Trophoblast cell (in vitro differentiated cells and primary cell): Measurements from ENCODE around the gene RPUSD2.

Experiments used
- DNase-seq, 2 donors: peaks; one replicate each; pipeline ENCODE4 v3.0.0-alpha.2; 2016
- H2AFZ ChIP-seq: 2 replicates; pipeline ENCODE4 v1.6.1; 2013; ENCODE audit warnings: low read length, moderate library complexity, mild to moderate bottlenecking; ENCODE audit not compliant: insufficient read depth, poor library complexity
- H2AK5ac ChIP-seq: 2 replicates; pipeline ENCODE4 v1.6.1; 2013; ENCODE audit warnings: mild to moderate bottlenecking, low read length
- H2BK120ac ChIP-seq: 2 replicates; pipeline ENCODE4 v1.6.1; 2013; ENCODE audit warnings: low read length, mild to moderate bottlenecking, moderate library complexity; ENCODE audit not compliant: insufficient read depth, poor library complexity
- H2BK12ac ChIP-seq: 2 replicates; pipeline ENCODE4 v1.6.1; 2013; ENCODE audit warnings: mild to moderate bottlenecking, low read length, moderate library complexity
- H2BK5ac ChIP-seq: 2 replicates; pipeline ENCODE4 v1.6.1; 2013; ENCODE audit warnings: low read length, low read depth, moderate library complexity, mild to moderate bottlenecking; ENCODE audit not compliant: poor library complexity
- H3K14ac ChIP-seq: 2 replicates; pipeline ENCODE4 v1.6.1; 2013; ENCODE audit warnings: mild to moderate bottlenecking, low read length
- H3K18ac ChIP-seq: 2 replicates; pipeline ENCODE4 v1.6.1; 2013; ENCODE audit warnings: mild to moderate bottlenecking, low read length
- H3K23ac ChIP-seq: 2 replicates; pipeline ENCODE4 v1.6.1; 2013; ENCODE audit warnings: low read length
- H3K27ac ChIP-seq: 2 replicates; pipeline ENCODE4 v1.5.1; 2013; ENCODE audit warnings: low read depth, mild to moderate bottlenecking, inconsistent platforms, low read length, moderate library complexity
- H3K27me3 ChIP-seq: 2 replicates; pipeline ENCODE4 v1.6.1; 2013; ENCODE audit warnings: inconsistent platforms, mild to moderate bottlenecking, low read length, moderate library complexity; ENCODE audit not compliant: insufficient read depth
- H3K36me3 ChIP-seq, 2 experiments: 1 replicate in 1 of 2; 2 replicates in 1 of 2; pipeline ENCODE4 v1.6.1; 2013; ENCODE audit warnings: low read length in 2 of 2, mild to moderate bottlenecking in 2 of 2, moderate library complexity in 1 of 2; ENCODE audit not compliant: insufficient read depth in 2 of 2, control insufficient read depth in 1 of 2
- H3K4ac ChIP-seq: 2 replicates; pipeline ENCODE4 v1.6.1; 2013; ENCODE audit warnings: low read depth, mild to moderate bottlenecking, low read length, moderate library complexity
- H3K4me1 ChIP-seq, 2 experiments: 1 replicate in 1 of 2; 2 replicates in 1 of 2; pipeline ENCODE4 v1.6.1; 2013; ENCODE audit warnings: low read length in 2 of 2, mild to moderate bottlenecking in 2 of 2, moderate library complexity in 1 of 2; ENCODE audit not compliant: insufficient read depth in 2 of 2, control insufficient read depth in 1 of 2
- H3K4me2 ChIP-seq: 2 replicates; pipeline ENCODE4 v1.6.1; 2013; ENCODE audit warnings: inconsistent platforms, mild to moderate bottlenecking, low read length, moderate library complexity
- H3K4me3 ChIP-seq: 2 replicates; pipeline ENCODE4 v1.5.1; 2013; ENCODE audit warnings: mild to moderate bottlenecking, low read depth, low read length, inconsistent platforms
- H3K79me1 ChIP-seq: one replicate; pipeline ENCODE4 v1.6.1; 2013; ENCODE audit warnings: low read length
- H3K79me2 ChIP-seq: 2 replicates; pipeline ENCODE4 v1.6.1; 2013; ENCODE audit warnings: low read length, mild to moderate bottlenecking; ENCODE audit not compliant: control insufficient read depth, insufficient read depth, poor library complexity
- H3K9ac ChIP-seq: 2 replicates; pipeline ENCODE4 v1.6.1; 2013; ENCODE audit warnings: mild to moderate bottlenecking, low read length
- H3K9me3 ChIP-seq: 2 replicates; pipeline ENCODE4 v1.6.1; 2013; ENCODE audit warnings: low read depth, mild to moderate bottlenecking, control low read depth, inconsistent platforms, low read length; ENCODE audit not compliant: insufficient read depth
- H4K12ac ChIP-seq: 2 replicates; pipeline ENCODE4 v1.6.1; 2013; ENCODE audit warnings: low read depth, mild to moderate bottlenecking, low read length, moderate library complexity
- H4K8ac ChIP-seq: 2 replicates; pipeline ENCODE4 v1.6.1; 2013; ENCODE audit warnings: low read depth, mild to moderate bottlenecking, low read length, moderate library complexity
- H4K91ac ChIP-seq: one replicate; pipeline ENCODE4 v1.6.1; 2013; ENCODE audit warnings: low read depth, mild to moderate bottlenecking, low read length, moderate library complexity
- WGBS: extraction: QIAGEN DNeasy Blood & Tissue Kit; methylation state at CpG from one replicate; pipeline ENCODE4 v1.1.7; 2013; ENCODE audit warnings: missing lambda C conversion rate; ENCODE audit not compliant: insufficient read length, insufficient coverage; ENCODE audit errors: extremely low coverage; 5-methylcytosine and 5-hydroxymethylcytosine counted together

RPUSD2 gene

DNA sequence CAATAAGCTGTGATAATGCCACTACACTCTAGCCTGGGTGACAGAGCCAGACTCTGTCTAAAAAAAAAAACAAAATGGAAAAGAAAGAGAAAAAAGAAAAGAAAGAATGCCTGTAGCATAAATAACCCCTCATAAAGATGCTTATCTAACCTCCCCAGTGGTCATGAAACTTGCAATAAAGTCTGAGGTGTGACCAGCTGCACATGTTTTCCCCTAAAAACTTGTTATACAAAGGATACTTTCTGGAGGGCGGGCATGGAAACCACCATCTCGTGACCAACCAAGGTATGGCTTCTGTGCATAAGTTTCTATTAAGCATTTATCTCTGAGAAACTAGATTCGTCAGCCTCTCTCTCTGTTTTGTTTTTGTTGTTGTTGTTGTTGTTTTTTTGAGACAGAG is 26.0 kb upstream of the RPUSD2 start:
- no peak overlapping the region for H2BK5ac ChIP-seq
- no peak overlapping the region for H2BK12ac ChIP-seq
- H3K4ac ChIP-seq: no peak overlapping the region
- no peak overlapping the region for H3K4me2 ChIP-seq
- H2AFZ ChIP-seq: no peak overlapping the region
- H3K9me3 ChIP-seq: peaks cover 3% of the 10 kb centered on the region
- H3K18ac ChIP-seq: no peak overlapping the region
- H4K12ac ChIP-seq: no peak overlapping the region
- no peak for DNase-seq
- peaks cover 2 to 6% of the 10 kb centered on the region in 2 experiments for H3K36me3 ChIP-seq
- no peaks in the 10 kb centered on the region for H3K4me1 ChIP-seq
- H3K27me3 ChIP-seq: no peaks in the 10 kb centered on the region
- no peak overlapping the region for H4K91ac ChIP-seq
- no peaks in the 10 kb centered on the region for H3K79me2 ChIP-seq
- H4K8ac ChIP-seq: no peak overlapping the region
- H2AK5ac ChIP-seq: no peak overlapping the region
- H3K9ac ChIP-seq: no peak overlapping the region
- no peak overlapping the region for H3K27ac ChIP-seq
- no CpG with 5 or more reads among the region's 3 CpGs for WGBS
- H3K4me3 ChIP-seq: no peak overlapping the region
- H3K23ac ChIP-seq: no peak overlapping the region
- H3K14ac ChIP-seq: no peak overlapping the region
- no peaks in the 10 kb centered on the region for H3K79me1 ChIP-seq
- no peak overlapping the region for H2BK120ac ChIP-seq

DNA sequence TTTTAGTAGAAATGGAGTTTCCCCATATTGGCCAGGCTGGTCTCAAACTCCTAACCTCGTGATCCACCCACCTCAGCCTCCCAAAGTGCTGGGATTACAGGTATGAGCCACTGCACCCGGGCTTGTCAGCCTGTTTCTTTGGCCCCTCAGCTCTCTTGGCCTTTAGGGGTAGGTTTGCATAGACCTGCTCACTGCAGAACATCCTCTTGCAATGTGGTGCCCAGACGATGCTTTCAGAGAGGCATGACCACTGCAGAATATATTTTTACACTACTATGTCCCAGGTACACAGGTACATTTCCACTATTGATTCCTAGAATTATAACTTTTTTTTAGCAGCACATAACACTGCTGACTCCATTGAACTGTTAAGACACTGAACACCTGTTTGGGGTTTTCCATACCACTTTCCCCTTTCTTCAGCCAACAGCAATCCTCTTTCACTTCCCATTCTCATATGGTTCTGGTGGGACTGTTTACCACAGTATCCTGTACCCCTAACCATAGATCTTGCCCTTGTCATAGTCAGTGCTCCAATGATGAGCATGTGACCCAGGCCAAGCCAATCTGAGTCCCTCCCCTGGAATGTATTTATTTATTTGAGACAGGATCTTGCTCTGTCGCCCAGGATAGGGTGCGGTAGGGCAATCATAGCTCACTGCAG is 25.3 kb upstream of the RPUSD2 start:
- no peaks in the 10 kb centered on the region for H3K79me2 ChIP-seq
- H4K91ac ChIP-seq: no peak overlapping the region
- H3K9ac ChIP-seq: no peak overlapping the region
- H3K4me3 ChIP-seq: no peak overlapping the region
- no peak overlapping the region for H3K4ac ChIP-seq
- H3K18ac ChIP-seq: no peak overlapping the region
- H3K4me2 ChIP-seq: no peak overlapping the region
- no peak overlapping the region for H3K23ac ChIP-seq
- DNase-seq: no peak
- no peaks in the 10 kb centered on the region for H3K27me3 ChIP-seq
- H3K79me1 ChIP-seq: no peaks in the 10 kb centered on the region
- no CpG with 5 or more reads among the region's 5 CpGs for WGBS
- no peak overlapping the region for H3K14ac ChIP-seq
- no peak overlapping the region for H2AK5ac ChIP-seq
- peaks cover 2 to 11% of the 10 kb centered on the region in 2 experiments for H3K36me3 ChIP-seq
- H3K27ac ChIP-seq: no peak overlapping the region
- no peak overlapping the region for H2BK120ac ChIP-seq
- no peak overlapping the region for H2AFZ ChIP-seq
- no peak overlapping the region for H4K8ac ChIP-seq
- H3K4me1 ChIP-seq: no peaks in the 10 kb centered on the region
- no peak overlapping the region for H2BK5ac ChIP-seq
- no peak overlapping the region for H2BK12ac ChIP-seq
- peaks cover 3% of the 10 kb centered on the region for H3K9me3 ChIP-seq
- no peak overlapping the region for H4K12ac ChIP-seq

- Histone ChIP-seq H3K4ac (no peak overlapping the region), H2BK12ac (no peak overlapping the region), H4K8ac (no peak overlapping the region), H2BK5ac (no peak overlapping the region), H3K4me1 (no peaks in the 10 kb centered on the region), H4K12ac (no peak overlapping the region), H3K27ac (no peak overlapping the region), H3K23ac (no peak overlapping the region), H3K4me2 (no peak overlapping the region), H2AFZ (no peak overlapping the region), H2AK5ac (no peak overlapping the region), H3K36me3 (peaks cover 6 to 16% of the 10 kb centered on the region in 2 experiments), H3K18ac (no peak overlapping the region), H3K9me3 (peaks cover 6% of the 10 kb centered on the region), H3K9ac (no peak overlapping the region), H4K91ac (no peak overlapping the region), H3K4me3 (peak overlapping the region; percentile 8), H3K79me2 (no peaks in the 10 kb centered on the region), H3K27me3 (no peaks in the 10 kb centered on the region), H3K79me1 (no peaks in the 10 kb centered on the region), H3K14ac (no peak overlapping the region), H2BK120ac (no peak overlapping the region)
- no peak for DNase-seq
- WGBS: no CpG with 5 or more reads among the region's 1 CpG
These were observed 23.6 kb upstream of the RPUSD2 start for GRCh38 chr15:40545457-40545856.

DNA sequence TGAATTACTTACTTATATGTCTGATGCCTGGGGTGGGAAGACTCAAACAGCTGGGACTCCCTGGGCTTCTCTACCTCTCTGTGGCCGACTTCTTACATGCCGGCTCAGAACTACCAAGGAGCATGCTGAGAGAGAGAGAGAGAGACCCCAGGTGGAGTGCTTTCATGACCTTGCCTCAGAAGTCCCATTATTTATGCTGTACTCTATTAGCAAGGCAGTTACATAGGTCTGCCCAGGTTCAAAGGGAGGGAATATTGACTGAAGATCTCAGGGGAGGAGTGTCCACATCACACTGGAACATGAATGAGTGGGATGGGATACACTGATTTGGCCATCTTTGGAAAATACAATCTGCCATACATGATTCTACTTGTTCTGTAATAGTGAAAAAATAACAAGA is 20.5 kb upstream of the RPUSD2 start:
- Histone ChIP-seq H3K18ac (no peak overlapping the region), H3K23ac (no peak overlapping the region), H3K14ac (no peak overlapping the region), H2BK12ac (no peak overlapping the region), H3K79me2 (no peaks in the 10 kb centered on the region), H2BK5ac (no peak overlapping the region), H3K4me3 (no peak overlapping the region), H4K12ac (no peak overlapping the region), H3K79me1 (no peaks in the 10 kb centered on the region), H3K4ac (no peak overlapping the region), H3K36me3 (peaks cover 13 to 26% of the 10 kb centered on the region in 2 experiments), H3K9ac (no peak overlapping the region), H3K4me2 (no peak overlapping the region), H3K27ac (no peak overlapping the region), H3K27me3 (no peaks in the 10 kb centered on the region), H2AFZ (no peak overlapping the region), H3K4me1 (no peaks in the 10 kb centered on the region), H2BK120ac (no peak overlapping the region), H2AK5ac (no peak overlapping the region), H4K8ac (no peak overlapping the region), H3K9me3 (peaks cover 3% of the 10 kb centered on the region), H4K91ac (no peak overlapping the region)
- WGBS: no CpG with 5 or more reads among the region's 2 CpGs
- no peak for DNase-seq
